DMS79 (cell line): ENCODE data around the gene FGGY.
"Not testable (repeated sequence)": the region's sequence is repeated elsewhere in the genome, so short reads cannot be mapped to it uniquely, and the experiment has no call there.

Experiments
- DNase-seq: peaks from one replicate; lab custom pipeline; 2025; lab: John Stamatoyannopoulos, UW

Gene FGGY

GRCh38 chr1:59549903-59550302 is 253.0 kb downstream of the FGGY start:
- DNase-seq, result no peak

- DNase-seq, result no peak
These were observed 255.1 kb downstream of the FGGY start for GRCh38 chr1:59552007-59552406.

GRCh38 chr1:59553371-59553770 is 256.5 kb downstream of the FGGY start:
- DNase-seq, result no peak

- no peak for DNase-seq
These were observed 257.2 kb downstream of the FGGY start for GRCh38 chr1:59554011-59554663.

- DNase-seq, result no peak
These were observed 257.9 kb downstream of the FGGY start for GRCh38 chr1:59554752-59555151.

- DNase-seq, result no peak
These were observed 259.5 kb downstream of the FGGY start for GRCh38 chr1:59556398-59556797.

GRCh38 chr1:59556802-59557548 is 260.1 kb downstream of the FGGY start:
- no peak for DNase-seq

GRCh38 chr1:59557549-59557885 is 260.6 kb downstream of the FGGY start:
- no peak for DNase-seq

- DNase-seq, result not testable (repeated sequence)
These were observed 261.7 kb downstream of the FGGY start for GRCh38 chr1:59558580-59558979.

GRCh38 chr1:59560807-59561450 is 264.0 kb downstream of the FGGY start:
- DNase-seq, result no peak

- DNase-seq, result no peak
These were observed 264.9 kb downstream of the FGGY start for GRCh38 chr1:59561796-59562195.

GRCh38 chr1:59564192-59564891 is 267.4 kb downstream of the FGGY start:
- no peak for DNase-seq

- no peak for DNase-seq
These were observed 268.9 kb downstream of the FGGY start for GRCh38 chr1:59565611-59566410.

- DNase-seq, result no peak
These were observed 271.5 kb downstream of the FGGY start for GRCh38 chr1:59568158-59568935.

- no peak for DNase-seq
These were observed 272.3 kb downstream of the FGGY start for GRCh38 chr1:59569198-59569597.

GRCh38 chr1:59570524-59570923 is 273.6 kb downstream of the FGGY start:
- no peak for DNase-seq

GRCh38 chr1:59574085-59574484 is 277.2 kb downstream of the FGGY start:
- DNase-seq, result no peak

- no peak for DNase-seq
These were observed 280.9 kb downstream of the FGGY start for GRCh38 chr1:59577774-59578173.

GRCh38 chr1:59579222-59579621 is 282.3 kb downstream of the FGGY start:
- DNase-seq, result no peak

GRCh38 chr1:59580257-59580656 is 283.4 kb downstream of the FGGY start:
- DNase-seq, result no peak

GRCh38 chr1:59592410-59592809 is 295.5 kb downstream of the FGGY start:
- not testable (repeated sequence) for DNase-seq
